HEK293T (cell line): Measurements from ENCODE around the gene ATP8A1.

Experiments
- ARNT ChIP-seq: fragments of 450-650 bp; IDR thresholded peaks from 2 replicates; pipeline ENCODE4 v1.6.1; 2017; ENCODE audit warnings: mild to moderate bottlenecking
- BHLHE40 ChIP-seq: fragments of 450-650 bp; IDR thresholded peaks from 2 replicates; pipeline ENCODE4 v1.6.1; 2016; ENCODE audit warnings: mild to moderate bottlenecking, moderate library complexity, borderline replicate concordance
- ELF4 ChIP-seq: fragments of 450-650 bp; IDR thresholded peaks from 2 replicates; pipeline ENCODE4 v1.6.1; 2017; ENCODE audit warnings: antibody characterized with exemption
- FOXA1 ChIP-seq: fragments of 450-650 bp; IDR thresholded peaks from 2 replicates; pipeline ENCODE4 v1.6.1; 2016; ENCODE audit warnings: mild to moderate bottlenecking
- FOXM1 ChIP-seq: fragments of 450-650 bp; IDR thresholded peaks from 2 replicates; pipeline ENCODE4 v1.6.1; 2017; ENCODE audit warnings: mild to moderate bottlenecking, borderline replicate concordance
- HDGF ChIP-seq: fragments of 450-650 bp; IDR thresholded peaks from 2 replicates; pipeline ENCODE4 v1.6.1; 2017; ENCODE audit warnings: antibody characterized with exemption, borderline replicate concordance
- L3MBTL2 ChIP-seq: fragments of 450-650 bp; conservative IDR thresholded peaks from 2 replicates; pipeline ENCODE4 v1.6.1; 2016; ENCODE audit warnings: mild to moderate bottlenecking
- SP1 ChIP-seq: fragments of 450-650 bp; IDR thresholded peaks from 2 replicates; pipeline ENCODE4 v1.6.1; 2017
- SUZ12 ChIP-seq: fragments of 450-650 bp; IDR thresholded peaks from 2 replicates; pipeline ENCODE4 v1.6.1; 2016; ENCODE audit warnings: mild to moderate bottlenecking
- TARDBP ChIP-seq: fragments of 450-650 bp; IDR thresholded peaks from 2 replicates; pipeline ENCODE4 v1.6.1; 2016

GRCh38 chr4:42513748-42514492, 143.0 kb downstream of the ATP8A1 start:
- TF ChIP-seq SUZ12 (no peak), BHLHE40 (no peak), FOXM1 (no peak), ELF4 (no peak), TARDBP (no peak), L3MBTL2 (no peak), SP1 (no peak), HDGF (no peak), FOXA1 (no peak), ARNT (no peak)
